HG02678 (cell line): ENCODE results near the gene RNF26.

Experiments
- ATAC-seq: cut with Tn5 transposase; IDR thresholded peaks from one replicate; pipeline ENCODE4 v1.9.1; 2021; ENCODE audit warnings: mild to moderate bottlenecking, moderate library complexity; ENCODE audit not compliant: unreplicated experiment

Gene RNF26

DNA sequence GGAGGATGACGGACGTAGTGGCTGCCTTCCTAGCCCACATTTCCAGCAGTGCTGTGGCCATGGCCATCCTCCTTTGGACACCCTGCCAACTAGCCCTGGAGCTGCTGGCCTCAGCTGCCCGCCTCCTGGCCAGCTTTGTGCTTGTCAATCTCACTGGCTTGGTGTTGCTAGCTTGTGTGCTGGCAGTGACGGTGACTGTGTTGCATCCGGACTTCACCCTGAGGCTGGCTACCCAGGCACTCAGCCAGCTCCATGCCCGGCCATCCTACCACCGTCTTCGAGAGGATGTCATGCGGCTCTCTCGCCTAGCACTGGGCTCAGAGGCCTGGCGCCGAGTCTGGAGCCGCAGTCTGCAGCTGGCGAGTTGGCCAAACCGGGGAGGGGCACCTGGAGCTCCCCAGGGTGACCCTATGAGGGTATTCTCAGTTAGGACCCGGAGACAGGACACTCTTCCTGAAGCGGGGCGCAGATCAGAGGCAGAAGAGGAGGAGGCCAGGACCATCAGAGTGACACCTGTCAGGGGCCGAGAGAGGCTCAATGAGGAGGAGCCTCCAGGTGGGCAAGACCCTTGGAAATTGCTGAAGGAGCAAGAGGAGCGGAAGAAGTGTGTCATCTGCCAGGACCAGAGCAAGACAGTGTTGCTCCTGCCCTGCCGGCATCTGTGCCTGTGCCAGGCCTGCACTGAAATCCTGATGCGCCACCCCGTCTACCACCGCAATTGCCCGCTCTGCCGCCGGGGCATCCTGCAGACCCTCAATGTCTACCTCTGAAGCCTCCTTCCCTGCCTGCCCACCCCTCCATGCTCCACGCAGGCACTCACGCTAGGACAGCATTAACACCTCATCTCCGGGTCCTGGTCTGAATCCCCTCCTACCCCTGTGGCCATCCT is 1.6 kb downstream of the RNF26 start:
- ATAC-seq = no peak

DNA sequence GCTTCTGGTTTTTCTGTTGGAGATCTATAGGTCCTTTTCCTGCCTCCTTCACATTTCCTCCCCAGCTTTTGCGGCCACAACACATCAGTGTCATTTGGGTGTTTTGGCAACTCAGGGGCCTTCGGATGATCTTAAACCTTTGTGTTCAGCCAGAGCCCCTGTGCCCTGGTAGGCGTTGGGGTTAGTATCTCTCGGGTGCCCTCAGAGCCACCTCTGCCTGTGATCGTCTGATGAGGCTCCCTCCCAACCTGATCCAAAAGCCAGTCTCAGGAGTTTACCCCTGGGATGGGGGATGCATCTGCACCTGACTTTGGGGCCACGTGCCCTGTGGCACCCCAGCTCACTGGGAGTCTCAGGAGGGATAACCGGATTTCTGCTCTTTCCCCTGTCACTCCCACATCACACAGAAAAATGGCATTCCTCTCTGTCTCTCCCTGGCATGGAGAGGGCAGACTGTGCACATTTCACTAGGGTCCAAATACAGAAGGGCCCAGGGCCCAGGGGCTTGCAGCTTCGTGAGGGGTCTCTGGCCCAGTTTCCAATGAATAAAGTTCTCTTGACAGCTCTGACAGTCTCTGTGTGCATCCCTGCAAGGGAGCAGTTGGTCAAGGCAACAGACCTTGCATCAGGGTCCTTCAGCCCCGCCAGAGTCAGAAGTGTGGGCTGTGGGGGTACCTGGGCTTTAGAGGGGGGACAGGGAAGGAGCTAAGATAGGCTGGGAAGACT is 2.6 kb downstream of the RNF26 start:
- ATAC-seq = no peak

DNA sequence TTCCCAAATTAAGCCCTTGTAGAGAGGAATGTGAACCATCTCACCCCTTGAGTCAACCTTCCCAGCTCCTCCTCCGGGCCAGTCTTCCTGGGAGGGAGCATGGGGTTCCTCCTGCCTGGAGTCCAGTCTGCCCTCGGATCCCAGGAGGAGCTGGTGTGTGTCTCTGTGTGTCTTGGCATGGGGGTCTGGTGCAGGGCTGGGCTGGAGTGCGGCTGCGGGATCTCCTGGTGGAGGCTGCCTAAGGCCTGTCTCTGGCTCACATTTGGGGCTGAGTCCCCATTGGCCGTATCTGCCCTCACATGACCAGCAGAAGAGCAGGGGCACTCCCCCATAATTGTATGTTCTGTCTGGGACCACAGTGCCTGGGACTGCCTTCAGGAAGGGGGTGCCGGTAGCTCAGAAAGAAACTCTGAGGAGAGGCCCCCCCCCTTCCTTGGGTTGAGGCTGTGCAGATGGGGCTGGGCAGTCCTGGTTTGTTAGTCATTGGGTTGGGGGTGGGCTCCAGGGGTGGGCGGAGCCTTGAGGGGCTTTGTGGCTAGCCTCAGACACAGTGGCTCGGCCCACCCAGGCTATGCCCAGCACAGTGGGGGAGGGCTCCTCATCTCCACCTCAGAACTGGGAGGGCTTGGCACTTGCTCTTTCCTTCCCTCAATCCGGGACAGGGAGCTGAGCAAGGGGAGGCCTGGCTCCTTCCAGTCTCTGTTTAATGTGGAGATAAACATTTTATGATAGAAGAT is 3.4 kb downstream of the RNF26 start:
- ATAC-seq = no peak

DNA sequence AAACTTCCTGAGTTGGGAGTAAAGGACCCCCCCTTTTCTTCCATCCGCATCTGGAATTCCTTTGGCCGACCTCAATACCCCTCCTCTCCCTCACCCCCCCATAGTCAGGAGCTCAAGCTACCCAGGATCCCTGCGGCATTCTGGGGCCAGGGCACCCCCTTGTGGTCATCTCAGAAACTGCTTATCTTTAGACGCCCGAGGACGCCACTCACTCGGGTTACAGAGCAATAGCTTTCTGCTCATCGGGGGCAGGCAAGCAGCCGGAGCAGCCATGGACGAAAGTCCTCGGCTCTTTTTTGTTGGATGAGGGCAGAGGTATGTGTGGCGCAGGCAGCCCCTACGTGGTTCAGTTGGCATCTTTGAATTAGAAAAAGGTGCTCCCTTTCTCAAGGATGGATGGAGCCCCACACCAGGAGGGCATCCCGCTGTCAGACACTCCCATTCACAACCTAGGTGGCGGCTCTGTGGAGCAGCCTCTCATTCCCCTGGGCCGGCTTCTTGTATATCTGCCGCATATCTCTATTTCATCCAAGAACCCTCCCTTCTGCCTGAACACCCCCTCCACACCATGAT is 4.1 kb downstream of the RNF26 start:
- no peak for ATAC-seq

DNA sequence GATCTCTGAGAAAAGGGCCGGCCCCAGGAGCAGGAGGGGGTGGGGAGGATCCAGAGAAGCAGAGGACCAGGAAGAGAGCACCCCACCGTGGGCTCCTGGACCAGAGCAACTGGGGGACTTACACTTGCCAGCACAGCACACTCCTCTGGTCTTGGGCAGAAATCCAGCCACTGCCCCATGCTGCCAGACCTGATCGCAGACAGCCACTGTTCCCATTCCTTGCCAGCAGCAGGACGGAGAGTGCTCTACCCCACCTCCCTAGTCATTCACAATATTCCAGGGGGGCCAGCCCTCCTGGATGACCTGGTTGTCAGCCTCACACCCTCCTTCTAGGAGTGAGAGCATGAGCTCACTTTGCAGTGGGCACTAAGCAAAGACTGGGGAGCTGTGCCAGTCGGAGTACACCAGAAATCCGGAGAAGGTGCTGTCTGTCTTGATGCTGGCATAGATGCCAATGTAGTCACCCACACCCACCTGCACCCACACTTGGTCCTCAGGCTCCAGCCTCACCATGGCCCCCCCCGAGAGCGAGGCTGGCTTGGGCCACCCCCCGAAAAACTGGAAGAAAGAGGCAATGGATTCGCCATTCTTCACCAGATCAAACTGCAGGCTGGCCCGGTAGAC is 4.8 kb downstream of the RNF26 start:
- ATAC-seq = no peak

DNA sequence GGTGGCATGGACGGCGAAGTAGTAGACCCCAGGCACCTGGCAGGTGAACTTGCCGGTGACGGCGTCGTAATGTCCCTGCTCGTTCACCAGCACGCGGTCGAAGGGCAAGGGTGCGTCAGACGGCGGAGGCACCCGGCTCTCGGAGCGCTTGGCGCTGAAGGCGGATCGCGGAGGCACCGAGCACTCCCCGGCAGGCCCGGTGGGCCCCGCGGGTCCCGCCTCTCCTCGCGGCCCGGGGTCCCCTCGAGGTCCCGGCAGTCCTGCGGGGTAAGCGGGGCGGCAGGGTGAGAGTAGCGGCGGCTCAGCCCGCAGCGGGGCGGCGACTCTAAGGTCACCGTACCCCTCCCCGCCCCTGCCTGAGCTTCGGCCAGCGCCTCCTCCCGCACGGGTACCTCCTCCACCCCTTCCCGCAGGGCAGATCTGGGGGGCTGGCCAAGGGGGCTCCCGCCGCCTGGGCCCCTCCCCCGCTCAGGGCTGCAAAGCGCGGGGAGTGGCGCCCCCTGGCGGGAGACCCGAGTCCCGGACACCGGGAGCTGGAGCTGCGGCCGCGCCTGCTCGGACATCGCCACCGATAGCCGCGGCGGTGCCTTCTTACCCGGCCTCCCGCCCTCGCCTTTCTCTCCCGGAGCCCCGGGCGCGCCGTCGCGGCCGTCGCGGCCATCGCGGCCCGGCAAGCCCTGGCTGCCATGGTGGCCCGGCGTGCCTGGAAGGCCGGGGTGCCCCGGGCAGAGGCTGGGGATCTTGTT is 5.4 kb downstream of the RNF26 start:
- no peak for ATAC-seq

DNA sequence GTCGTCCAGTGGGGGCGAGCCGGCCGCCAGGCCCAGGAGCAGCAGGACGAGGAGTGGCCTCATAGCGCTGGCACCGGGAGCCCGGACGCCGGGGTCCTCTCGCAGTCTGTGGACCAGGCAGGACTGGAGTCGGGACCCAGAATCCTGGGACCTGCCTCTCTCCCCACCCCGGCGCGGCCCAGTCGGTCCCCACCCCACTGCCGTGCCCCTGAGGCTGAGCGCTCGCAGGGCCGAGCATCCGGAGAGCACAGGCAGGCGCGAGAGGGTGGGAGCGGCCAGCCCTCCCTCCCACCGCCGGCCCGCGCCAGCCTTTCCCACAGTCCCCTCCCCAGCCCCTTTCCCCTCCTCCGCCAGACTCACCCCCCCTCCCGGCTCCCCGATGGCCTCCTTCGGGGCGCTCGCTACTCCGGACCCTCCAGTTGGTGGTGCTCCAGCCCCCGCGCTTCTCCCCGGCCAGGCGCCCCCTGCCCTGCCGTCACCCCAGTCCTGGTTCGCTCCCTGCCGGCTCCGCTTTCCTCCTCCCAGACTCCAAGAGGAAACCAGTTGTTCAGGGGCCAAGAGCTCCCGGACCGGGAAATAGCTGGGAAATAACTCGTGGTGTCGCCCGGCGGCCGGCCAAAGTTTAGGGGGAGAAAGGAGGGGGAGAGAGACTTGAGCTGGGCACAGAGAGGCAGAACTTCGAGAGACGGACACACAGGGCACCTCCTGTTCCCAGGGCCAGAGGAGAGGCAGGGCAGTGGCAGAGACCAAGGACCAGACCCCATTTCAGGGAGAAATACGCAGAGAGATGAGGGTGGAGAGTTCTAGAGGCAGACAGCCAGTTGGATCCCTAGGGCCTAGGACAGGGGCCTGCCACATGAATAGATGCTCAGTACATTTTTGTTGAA is 6.3 kb downstream of the RNF26 start, which contains the start of gene C1QTNF5:
Gene C1QTNF5 (minus strand): TSS at position 549 of the 887 bp plus-strand sequence. CDS start 486 bp downstream, at position 63.
- no peak for ATAC-seq

DNA sequence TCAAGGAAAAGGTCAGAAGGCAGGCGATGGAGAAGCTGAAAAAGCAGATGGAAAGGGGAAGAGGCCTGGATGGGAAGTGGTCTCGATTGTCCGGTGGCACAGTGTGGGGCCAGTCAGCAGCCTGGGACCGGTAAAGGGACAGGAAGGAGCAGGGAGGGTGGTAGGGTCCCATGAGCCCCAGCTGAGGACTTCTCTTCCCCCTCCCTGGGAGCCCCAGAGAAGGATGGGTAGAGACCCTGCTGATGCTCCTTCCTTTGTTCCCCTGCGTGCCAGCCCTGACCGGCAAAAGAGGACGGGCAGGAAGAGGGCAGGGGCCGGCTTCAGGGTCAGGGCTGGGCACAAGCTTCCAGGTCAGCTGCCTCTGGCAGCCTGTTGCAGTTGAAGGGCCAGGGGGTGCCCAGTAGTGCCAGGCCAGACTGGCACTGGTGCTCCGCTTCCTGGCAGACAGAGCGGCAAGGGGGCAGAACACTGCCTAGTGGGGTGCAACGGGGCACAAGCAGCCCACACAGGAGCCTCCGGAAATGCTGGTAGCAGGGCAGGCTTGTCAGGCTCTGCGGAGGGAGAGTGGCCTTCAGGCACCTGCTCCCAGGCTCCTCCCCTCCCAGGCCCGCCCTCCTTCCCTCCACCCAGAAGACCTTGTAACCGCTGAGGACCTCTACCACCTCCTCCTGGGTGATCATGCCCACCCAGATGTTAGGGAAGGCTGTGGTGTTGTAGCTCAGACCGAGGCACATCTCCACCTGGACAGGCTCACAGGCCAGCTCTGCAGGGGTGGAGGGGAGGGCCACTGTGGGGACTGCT is 7.1 kb downstream of the RNF26 start:
- no peak for ATAC-seq

DNA sequence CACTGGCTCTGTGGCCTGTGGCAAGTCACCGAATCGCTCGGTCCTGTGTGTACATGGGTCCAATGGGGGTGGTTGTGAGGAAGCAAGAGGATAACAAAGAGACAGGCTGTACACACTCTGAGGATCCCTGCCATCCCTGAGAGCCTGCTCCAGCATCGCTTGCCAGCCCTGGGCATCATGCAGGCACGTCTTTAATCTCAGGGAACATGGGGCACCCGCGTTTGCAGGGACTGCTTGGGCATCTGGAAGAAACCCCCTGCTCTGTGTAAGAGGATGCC is 7.6 kb downstream of the RNF26 start:
- ATAC-seq = no peak

DNA sequence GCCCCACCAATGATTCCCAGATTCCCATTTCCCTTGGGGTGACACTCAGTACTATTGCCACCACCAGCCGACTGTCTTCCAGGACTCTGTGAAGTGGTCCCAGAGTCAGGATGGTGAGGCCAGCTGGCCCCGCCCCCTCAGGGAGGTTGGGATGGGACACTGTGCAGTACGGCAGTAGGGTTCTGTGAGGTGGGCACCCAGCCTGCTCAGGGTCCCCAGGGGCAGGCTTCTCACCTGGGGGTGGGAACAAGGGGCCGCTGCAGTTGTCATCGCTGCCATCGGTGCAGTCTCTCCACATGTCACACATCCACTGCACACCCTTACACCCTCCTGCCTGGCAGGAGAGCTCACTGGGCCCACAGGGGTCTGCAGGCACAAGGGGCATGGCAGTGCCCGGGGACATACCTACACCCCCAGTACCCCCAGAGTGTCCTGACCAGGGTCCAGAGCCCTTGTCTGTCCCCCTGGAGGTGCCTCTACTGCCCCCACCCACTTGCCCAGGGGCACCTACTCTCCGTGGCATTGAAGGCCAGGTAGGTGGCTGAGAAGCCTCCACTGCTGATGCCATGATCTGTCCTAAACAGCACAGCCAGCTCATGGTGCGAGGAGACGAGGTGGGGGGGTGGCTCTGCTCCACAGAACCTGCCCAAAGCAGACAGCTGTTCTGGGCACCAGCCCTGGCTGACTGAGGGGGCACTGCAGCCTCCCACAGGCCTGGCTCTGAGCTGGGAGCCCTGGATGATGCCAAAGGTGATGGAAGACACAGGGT is 8.2 kb downstream of the RNF26 start:
- no peak for ATAC-seq

DNA sequence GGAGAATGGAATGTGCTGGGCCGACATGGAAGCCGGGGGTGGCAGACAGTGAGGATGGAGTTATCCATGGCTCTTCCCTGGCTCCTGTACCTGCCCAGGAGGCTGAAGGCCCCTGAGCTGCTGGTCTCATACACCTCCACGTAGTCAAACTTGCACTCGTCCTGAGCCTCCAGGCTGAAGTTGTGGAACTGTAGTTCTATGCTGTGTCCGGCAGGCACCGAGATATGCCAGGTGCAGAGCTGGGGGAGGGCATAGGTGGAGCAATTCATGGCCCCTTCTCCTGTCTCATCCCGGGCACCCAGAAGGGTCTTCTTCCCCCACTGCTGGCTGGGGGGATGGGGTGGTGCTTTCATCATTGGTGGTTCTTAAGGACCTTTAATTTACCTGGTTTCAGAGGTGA is 9.4 kb downstream of the RNF26 start:
- no peak for ATAC-seq

DNA sequence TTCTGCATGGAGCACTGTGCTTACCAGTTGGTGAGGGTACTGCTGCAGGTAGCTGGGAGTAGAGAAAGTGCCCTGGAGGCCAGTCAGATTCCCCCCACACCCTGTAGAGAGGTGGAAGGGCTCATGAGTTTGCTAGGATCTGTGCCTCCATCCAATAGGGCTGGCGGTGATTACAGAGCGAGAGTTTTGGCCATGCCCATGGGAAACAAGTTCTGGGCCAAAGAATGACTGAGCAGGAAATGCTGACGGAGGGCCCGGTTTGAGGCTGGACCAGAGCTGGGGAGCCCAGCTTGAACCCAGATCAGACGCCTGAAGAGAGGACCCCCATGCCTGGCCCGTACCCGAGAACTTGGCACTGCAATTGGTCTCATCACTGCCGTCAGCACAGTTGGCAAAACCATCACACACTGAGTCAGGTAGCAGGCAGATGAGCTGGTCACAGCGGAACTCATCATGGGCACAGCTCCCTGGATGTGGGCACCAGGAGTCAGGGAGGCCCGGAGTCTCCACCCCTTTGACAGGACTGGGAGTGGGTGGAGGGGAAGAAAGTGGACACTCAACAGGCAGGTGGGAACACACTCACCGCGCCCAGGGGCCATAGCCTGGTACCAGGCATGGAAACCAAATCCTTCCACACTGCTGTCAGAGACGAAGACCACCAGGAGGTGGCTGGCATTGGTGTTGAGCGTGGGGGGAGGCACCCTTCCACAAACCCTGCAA is 10.1 kb downstream of the RNF26 start:
- no peak for ATAC-seq

DNA sequence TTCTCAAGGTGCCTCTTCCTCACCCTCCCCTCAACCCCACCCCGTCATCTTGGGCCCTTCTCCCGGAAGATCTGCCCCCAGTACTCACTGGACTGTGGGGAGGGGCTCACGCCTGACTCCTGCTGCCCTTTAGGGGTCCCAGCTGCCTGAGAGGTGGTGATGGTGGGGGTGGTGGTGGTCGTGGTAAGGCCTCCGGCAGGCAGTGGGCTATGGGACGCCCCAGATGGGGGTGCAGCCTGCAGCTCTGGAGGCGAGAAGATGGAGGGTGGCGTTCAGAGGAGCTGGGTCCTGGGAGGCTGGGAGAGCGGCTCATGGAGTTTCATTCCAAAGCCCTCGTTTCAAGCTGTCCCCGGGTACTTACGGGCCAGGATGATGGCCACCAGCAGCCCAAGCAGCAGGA is 11.4 kb downstream of the RNF26 start:
- no peak for ATAC-seq

DNA sequence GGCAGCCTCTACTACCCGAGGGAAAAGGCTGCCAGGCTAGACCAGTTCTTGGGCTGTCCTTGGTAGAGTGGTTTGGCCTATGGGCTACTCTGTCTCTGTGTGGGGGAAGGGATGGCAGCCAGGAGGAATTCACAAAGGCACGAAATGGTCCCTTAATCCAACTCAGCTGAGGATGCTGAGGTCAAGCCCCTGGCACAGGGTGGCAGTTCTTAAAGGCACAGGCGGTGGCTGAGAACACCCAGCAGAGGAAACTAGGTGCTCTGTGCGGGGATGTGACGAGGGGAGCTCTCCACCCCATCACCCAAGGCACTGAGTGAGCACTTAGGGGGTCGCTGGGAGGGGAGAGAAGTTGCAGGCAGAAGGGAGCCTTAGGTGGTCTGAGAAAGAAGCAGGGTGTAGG is 12.3 kb downstream of the RNF26 start, which contains the start of gene MFRP:
Gene MFRP (minus strand): TSS at position 101 of the 400 bp plus-strand sequence. CDS start 192 bp downstream, outside the sequence.
- no peak for ATAC-seq

DNA sequence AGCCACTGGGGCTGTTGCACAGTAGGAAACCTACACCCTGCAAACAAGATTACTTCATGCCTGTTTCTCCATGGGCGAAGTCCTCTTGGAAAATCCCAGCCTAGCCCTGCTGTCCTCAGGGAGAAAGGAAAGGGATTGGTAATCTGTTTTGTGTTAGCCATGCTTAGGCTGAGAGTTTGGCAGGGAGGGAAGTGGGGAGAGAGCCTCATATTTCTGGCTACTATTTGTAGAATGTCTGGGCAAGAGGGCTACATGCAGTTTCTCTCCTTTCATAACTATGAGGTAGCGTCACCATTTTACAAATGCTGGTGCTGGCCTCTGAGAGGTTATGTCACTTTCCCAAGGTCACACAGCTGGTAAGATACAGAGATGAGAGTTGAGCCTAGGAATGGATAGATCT is 12.9 kb downstream of the RNF26 start:
- no peak for ATAC-seq

DNA sequence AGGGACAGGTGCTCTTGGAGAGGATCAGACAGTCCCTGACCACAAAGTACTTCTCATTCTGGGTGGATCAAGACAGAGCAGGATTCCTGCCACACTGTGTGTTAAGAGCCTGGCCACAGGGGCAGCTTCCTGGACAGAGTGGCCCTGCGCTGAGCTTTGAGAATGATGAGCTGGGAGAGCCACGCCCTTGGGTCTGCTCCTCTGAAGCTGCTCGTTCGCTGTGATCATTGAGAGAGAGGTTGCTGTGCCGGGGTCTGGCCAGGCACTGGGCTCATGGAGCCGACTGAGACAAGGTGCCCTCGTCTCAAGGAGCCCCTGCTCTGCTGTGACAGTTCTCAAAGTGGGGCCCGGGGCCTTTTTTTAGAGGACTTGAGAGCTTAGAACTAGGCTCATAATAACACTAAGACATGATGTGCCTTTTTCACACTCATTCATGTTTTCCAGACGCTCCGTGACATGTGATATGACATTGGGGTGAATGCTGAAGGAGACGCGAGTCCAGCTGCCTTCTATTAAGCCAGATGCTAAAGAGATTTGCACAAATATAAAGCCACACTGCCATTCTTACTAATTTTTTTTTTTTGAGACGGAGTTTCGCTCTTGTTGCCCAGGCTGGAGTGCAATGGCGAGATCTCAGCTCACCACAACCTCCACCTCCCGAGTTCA is 13.7 kb downstream of the RNF26 start:
- ATAC-seq = no peak
